ENCODE data around the gene PTGFRN.
"Not testable (repeated sequence)": the region's sequence is repeated elsewhere in the genome, so short reads cannot be mapped to it uniquely, and the experiment has no call there.

Gene PTGFRN

GRCh38 chr1:116962987-116963639, 53.4 kb downstream of the PTGFRN start:
- in situ Hi-C loops (cut with MboI; ENCODE audit: low sequenced_read_pairs) = no loop called here

- in situ Hi-C loops (cut with MboI; ENCODE audit: low sequenced_read_pairs) = no loop called here
Observed at GRCh38 chr1:116966791-116967190, 57.1 kb downstream of the PTGFRN start.

DNA sequence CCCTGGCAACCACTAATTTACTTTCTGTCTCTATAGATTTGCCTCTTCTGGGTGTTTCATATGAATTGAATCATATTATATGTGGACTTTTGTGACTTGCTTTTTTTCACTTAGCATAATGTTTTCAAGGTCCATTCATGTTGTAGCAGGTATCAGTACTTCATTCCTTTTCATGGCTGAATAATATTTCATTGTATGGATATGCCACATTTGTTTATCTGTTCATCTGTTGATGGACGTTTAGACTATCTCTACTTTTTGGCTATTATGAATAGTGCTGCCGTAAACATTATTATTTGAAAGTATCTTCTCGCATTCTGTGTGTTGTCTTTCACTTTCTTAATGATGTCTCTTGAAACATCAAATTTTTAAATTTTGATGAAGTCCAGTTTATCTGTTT, 59.0 kb downstream of the PTGFRN start:
- in situ Hi-C loops (cut with MboI; ENCODE audit: low sequenced_read_pairs) = no loop called here

DNA sequence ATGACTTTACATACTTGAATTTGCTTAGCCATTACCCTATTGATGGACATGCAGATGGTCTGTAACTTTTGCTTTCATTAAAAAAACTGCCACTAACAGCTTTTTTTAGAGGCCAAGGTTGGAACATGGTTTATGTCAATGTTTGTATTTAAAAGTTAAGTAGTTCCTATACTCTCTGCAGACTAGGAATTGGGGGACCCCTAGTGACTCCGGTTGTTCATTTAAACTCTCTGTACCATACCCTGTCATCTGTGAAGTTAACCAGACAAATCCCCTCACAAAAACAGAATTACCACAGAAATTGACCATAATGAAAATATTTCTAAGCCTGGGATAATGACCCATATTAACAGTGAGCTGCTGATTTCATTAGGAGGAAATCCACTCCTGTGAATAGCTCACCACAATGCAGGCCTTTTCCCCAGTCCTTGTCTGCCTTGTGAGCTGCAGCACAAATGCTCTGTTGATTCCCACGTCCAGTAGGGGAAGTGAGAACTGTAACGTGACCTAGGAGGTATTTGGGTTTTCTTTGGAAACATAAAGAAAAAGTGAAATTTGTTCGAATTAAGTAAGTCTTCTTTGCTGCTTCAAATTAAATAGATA, 61.6 kb downstream of the PTGFRN start:
- in situ Hi-C loops (cut with MboI; ENCODE audit: low sequenced_read_pairs) = no loop called here

DNA sequence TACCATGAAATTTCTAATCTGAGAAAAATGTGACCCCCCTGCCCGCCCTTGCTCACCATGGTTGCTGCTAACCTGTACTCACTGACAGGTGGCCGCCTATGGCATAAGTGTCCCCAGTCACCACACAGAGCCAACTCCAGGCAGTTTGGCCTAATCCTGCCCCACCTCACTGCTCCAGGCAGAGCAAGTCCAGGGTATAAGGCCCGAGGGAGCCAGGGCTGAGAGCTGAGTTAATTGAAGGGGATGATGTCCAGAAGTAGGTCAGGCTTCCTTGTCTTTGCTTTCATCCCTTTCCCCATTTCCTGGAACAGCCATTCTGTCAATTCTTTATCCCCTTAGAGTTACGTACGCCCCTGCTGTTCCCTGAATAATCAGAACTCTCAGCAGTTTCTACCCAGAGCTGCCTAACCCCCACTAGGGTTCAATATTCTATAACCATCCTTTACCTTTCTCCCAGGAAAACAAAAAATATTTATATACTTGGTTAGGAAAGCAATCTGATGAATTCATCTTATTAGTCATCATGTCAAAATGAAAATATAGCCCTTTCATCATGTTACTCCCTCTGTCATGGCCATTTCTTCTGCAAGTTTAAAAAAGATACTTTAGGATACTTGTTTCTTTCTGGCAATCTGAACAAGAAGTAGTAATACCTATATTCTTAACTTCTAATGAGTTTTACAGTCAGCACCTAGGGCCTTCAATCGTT, 62.4 kb downstream of the PTGFRN start:
- in situ Hi-C loops (cut with MboI; ENCODE audit: low sequenced_read_pairs) = no loop called here

GRCh38 chr1:116972674-116973030, 62.9 kb downstream of the PTGFRN start:
- in situ Hi-C loops (cut with MboI; ENCODE audit: low sequenced_read_pairs) = no loop called here

- in situ Hi-C loops (cut with MboI; ENCODE audit: low sequenced_read_pairs) = not testable (repeated sequence)
Observed at GRCh38 chr1:116980309-116980708, 70.6 kb downstream of the PTGFRN start.

DNA sequence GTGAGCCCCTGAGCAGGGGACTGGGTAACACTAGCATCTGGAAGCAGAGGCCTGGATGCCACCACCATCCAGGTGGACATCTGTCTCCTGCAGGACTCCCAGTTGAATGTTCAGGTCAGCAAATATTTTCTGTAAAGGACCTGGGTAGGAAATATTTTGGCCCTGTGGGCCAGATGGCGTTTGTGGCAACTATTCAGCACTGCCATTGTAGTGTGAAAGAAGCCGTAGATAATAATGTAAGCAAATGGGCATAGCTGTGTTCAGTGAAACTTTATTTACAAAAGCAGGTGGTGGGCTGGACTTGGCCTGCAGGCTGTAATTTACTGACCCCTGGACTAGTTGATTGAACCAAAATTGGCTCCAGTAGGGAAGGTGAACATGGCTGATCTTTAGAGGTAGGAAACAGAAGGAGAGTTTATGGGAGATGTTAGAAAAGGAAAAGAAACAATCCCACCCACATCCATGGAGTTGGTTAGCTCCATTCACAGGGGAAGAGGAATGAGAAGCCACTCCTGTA, 71.9 kb downstream of the PTGFRN start:
- in situ Hi-C loops (cut with MboI; ENCODE audit: low sequenced_read_pairs) = no loop called here

GRCh38 chr1:116982319-116983004, 72.7 kb downstream of the PTGFRN start:
- in situ Hi-C loops (cut with MboI; ENCODE audit: low sequenced_read_pairs) = no loop called here

GRCh38 chr1:116983112-116983511, 73.4 kb downstream of the PTGFRN start:
- in situ Hi-C loops (cut with MboI; ENCODE audit: low sequenced_read_pairs) = no loop called here

- in situ Hi-C loops (cut with MboI; ENCODE audit: low sequenced_read_pairs) = no loop called here
Observed at GRCh38 chr1:116983678-116984077, 74.0 kb downstream of the PTGFRN start.

GRCh38 chr1:116984406-116985160, 74.9 kb downstream of the PTGFRN start:
- in situ Hi-C loops (cut with MboI; ENCODE audit: low sequenced_read_pairs) = no loop called here

- in situ Hi-C loops (cut with MboI; ENCODE audit: low sequenced_read_pairs) = no loop called here
Observed at GRCh38 chr1:116986421-116987255, 76.9 kb downstream of the PTGFRN start.

- in situ Hi-C loops (cut with MboI; ENCODE audit: low sequenced_read_pairs) = no loop called here
Observed at GRCh38 chr1:116987256-116987555, 77.5 kb downstream of the PTGFRN start.

- in situ Hi-C loops (cut with MboI; ENCODE audit: low sequenced_read_pairs) = no loop called here
Observed at GRCh38 chr1:116988248-116988647, 78.5 kb downstream of the PTGFRN start.

- in situ Hi-C loops (cut with MboI; ENCODE audit: low sequenced_read_pairs) = no loop called here
Observed at GRCh38 chr1:116988908-116989307, 79.2 kb downstream of the PTGFRN start.

- in situ Hi-C loops (cut with MboI; ENCODE audit: low sequenced_read_pairs) = no loop called here
Observed at GRCh38 chr1:116989835-116990234, 80.1 kb downstream of the PTGFRN start.

- in situ Hi-C loops (cut with MboI; ENCODE audit: low sequenced_read_pairs) = no loop called here
Observed at GRCh38 chr1:116990612-116991151, 81.0 kb downstream of the PTGFRN start.

DNA sequence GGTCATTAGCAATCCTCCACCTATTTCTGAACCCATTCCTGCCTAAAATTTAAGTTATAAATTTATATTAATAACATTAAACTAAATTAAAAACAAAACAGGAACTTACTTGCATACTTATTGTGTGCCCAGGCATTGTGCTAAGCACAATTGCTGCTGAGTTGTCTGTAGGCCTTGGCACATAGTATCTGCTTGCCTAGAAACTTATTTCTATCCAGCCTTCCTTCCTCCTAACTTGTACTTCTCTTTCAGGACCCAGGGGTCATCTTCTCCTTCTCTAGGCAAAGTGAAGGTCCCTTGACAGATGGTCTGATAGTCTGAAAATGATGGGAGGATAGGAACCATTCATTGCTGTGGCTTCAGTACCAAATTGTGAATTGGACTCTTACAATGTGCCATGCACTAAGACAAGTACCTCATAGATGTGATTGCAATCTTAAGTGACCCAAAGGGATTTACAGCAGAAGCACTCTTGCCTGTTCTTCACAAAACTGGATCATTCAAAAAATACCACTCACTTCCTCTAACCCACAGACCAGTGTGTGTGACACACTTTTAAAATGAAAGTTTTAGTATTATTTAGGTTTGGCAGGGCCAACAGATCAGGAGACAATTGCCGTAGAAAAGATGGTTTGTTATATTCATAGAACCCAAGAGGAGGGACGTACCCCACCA, 81.6 kb downstream of the PTGFRN start:
- in situ Hi-C loops (cut with MboI; ENCODE audit: low sequenced_read_pairs) = no loop called here

Measured in HL-60/S4 (cell line).